HEK293T (cell line): Measurements from ENCODE around the gene TBC1D5.

Experiments
- BHLHE40 ChIP-seq: fragments of 450-650 bp; IDR thresholded peaks from 2 replicates; pipeline ENCODE4 v1.6.1; 2016; ENCODE audit warnings: mild to moderate bottlenecking, moderate library complexity, borderline replicate concordance
- CTBP1 ChIP-seq: fragments of 450-650 bp; IDR thresholded peaks from 2 replicates; pipeline ENCODE4 v1.6.1; 2016; ENCODE audit warnings: borderline replicate concordance
- ELF4 ChIP-seq: fragments of 450-650 bp; IDR thresholded peaks from 2 replicates; pipeline ENCODE4 v1.6.1; 2017; ENCODE audit warnings: antibody characterized with exemption
- FOXA1 ChIP-seq: fragments of 450-650 bp; IDR thresholded peaks from 2 replicates; pipeline ENCODE4 v1.6.1; 2016; ENCODE audit warnings: mild to moderate bottlenecking
- FOXK2 ChIP-seq: fragments of 450-650 bp; IDR thresholded peaks from 2 replicates; pipeline ENCODE4 v1.6.1; 2016; ENCODE audit warnings: mild to moderate bottlenecking
- FOXM1 ChIP-seq: fragments of 450-650 bp; IDR thresholded peaks from 2 replicates; pipeline ENCODE4 v1.6.1; 2017; ENCODE audit warnings: mild to moderate bottlenecking, borderline replicate concordance
- LEF1 ChIP-seq: fragments of 450-650 bp; IDR thresholded peaks from 2 replicates; pipeline ENCODE4 v1.6.1; 2017; ENCODE audit warnings: mild to moderate bottlenecking, borderline replicate concordance
- PKNOX1 ChIP-seq: fragments of 450-650 bp; IDR thresholded peaks from 2 replicates; pipeline ENCODE4 v1.6.1; 2016
- SP1 ChIP-seq: fragments of 450-650 bp; IDR thresholded peaks from 2 replicates; pipeline ENCODE4 v1.6.1; 2017
- TARDBP ChIP-seq: fragments of 450-650 bp; IDR thresholded peaks from 2 replicates; pipeline ENCODE4 v1.6.1; 2016

DNA sequence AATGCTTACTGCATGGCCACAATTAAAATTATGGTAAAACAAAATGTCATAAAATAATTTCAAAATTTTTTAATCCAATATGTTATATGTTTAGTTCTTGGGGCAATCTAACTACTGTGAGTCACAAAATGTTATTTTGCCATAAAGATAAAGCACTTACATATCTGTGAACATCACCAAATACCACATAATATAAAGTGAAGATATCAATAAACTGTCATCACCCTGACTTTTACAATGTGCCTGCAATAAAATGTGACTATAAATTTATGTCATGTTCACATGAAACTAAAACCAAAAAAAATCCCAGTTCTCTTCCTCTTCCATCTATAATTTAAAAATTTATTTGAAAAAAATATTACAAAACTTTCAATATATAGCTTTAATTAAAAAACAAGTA, 191.8 kb downstream of the TBC1D5 start:
- TF ChIP-seq CTBP1: peak; percentile 67; the same call in 1 of the 2 replicates
- no peak for TF ChIP-seq ELF4
- TF ChIP-seq FOXM1: no peak
- TF ChIP-seq LEF1: no peak
- TF ChIP-seq PKNOX1: peak; percentile 92
- TF ChIP-seq BHLHE40: no peak
- TF ChIP-seq FOXA1: no peak
- no peak for TF ChIP-seq SP1
- TF ChIP-seq FOXK2: no peak
- TF ChIP-seq TARDBP: no peak
